WTC11 (cell line): ENCODE data around the gene BRS3. TPM values are rescaled to one million over a fixed set of nuclear protein-coding genes. Genes with fewer than 3 reads are reported as not detected.

Source experiments
- ATAC-seq: fragments of 200-7000 bp; cut with Tn5 transposase; 2 replicates; pipeline ENCODE4 v1.10.0; 2021; ENCODE audit warnings: mild to moderate bottlenecking, moderate library complexity
- CTCF ChIA-PET: fragments of 300-600 bp; sonication (Branson Sonifier 250); formaldehyde crosslinking; loops from one replicate; lab custom pipeline; 2021; ENCODE audit warnings: antibody characterized with exemption; lab: Charles Lee
- POLR2A ChIA-PET: fragments of 350-600 bp; sonication (Branson Sonifier 250); formaldehyde crosslinking; loops from one replicate; lab custom pipeline; 2021; ENCODE audit warnings: antibody characterized with exemption; lab: Charles Lee
- DNase-seq: peaks from one replicate; pipeline ENCODE4 v3.0.0; 2021; ENCODE audit warnings: low spot score
- H3K27ac Mint-ChIP-seq: 2 replicates; pipeline ENCODE4 v1.8.0; 2021; ENCODE audit warnings: mixed read lengths
- H3K27me3 Mint-ChIP-seq: 2 replicates; pipeline ENCODE4 v1.8.0; 2021; ENCODE audit warnings: low read depth, mild to moderate bottlenecking, moderate library complexity, mixed read lengths
- H3K36me3 Mint-ChIP-seq: 2 replicates; pipeline ENCODE4 v1.8.0; 2021; ENCODE audit warnings: mixed read lengths
- H3K4me1 Mint-ChIP-seq: 2 replicates; pipeline ENCODE4 v1.8.0; 2022; ENCODE audit warnings: mixed read lengths
- H3K4me3 Mint-ChIP-seq: 2 replicates; pipeline ENCODE4 v1.8.0; 2021; ENCODE audit warnings: mild to moderate bottlenecking, moderate library complexity, mixed read lengths
- H3K9me3 Mint-ChIP-seq: 2 replicates; pipeline ENCODE4 v1.8.0; 2021; ENCODE audit warnings: mixed read lengths
- ATF1 ChIP-seq: sonication (generic); formaldehyde crosslinking; IDR thresholded peaks from 2 replicates; pipeline ENCODE4 v1.8.1; 2023; ENCODE audit warnings: mild to moderate bottlenecking, moderate library complexity, missing genetic modification reagents
- EMX1 ChIP-seq: fragments of 250-450 bp; sonication (Bioruptor Pico); IDR thresholded peaks from 2 replicates; pipeline ENCODE4 v1.8.0; 2021; ENCODE audit warnings: mild to moderate bottlenecking
- FOXK1 ChIP-seq: sonication (generic); formaldehyde crosslinking; IDR thresholded peaks from 2 replicates; pipeline ENCODE4 v1.8.0; 2022; ENCODE audit warnings: mild to moderate bottlenecking, moderate library complexity, missing genetic modification reagents
- JUN ChIP-seq: sonication (generic); formaldehyde crosslinking; IDR thresholded peaks from 2 replicates; pipeline ENCODE4 v1.8.0; 2023; ENCODE audit warnings: mild to moderate bottlenecking, missing genetic modification reagents
- MXD4 ChIP-seq: fragments of 250-450 bp; sonication (Bioruptor Pico); IDR thresholded peaks from 2 replicates; pipeline ENCODE4 v1.8.0; 2021; ENCODE audit warnings: mild to moderate bottlenecking, moderate library complexity, borderline replicate concordance
- TEAD4 ChIP-seq: sonication (generic); formaldehyde crosslinking; IDR thresholded peaks from 2 replicates; pipeline ENCODE4 v1.8.0; 2022; ENCODE audit warnings: mild to moderate bottlenecking, missing genetic modification reagents
- USF1 ChIP-seq: sonication (generic); formaldehyde crosslinking; IDR thresholded peaks from 2 replicates; pipeline ENCODE4 v1.8.0; 2022; ENCODE audit warnings: mild to moderate bottlenecking, missing genetic modification reagents
- ZMAT4 ChIP-seq: fragments of 250-450 bp; sonication (Bioruptor Pico); IDR thresholded peaks from 2 replicates; pipeline ENCODE4 v1.9.0; 2021; ENCODE audit warnings: mild to moderate bottlenecking
- ZNF532 ChIP-seq: fragments of 250-450 bp; sonication (Bioruptor Pico); IDR thresholded peaks from 2 replicates; pipeline ENCODE4 v1.9.0; 2021; ENCODE audit warnings: mild to moderate bottlenecking, borderline replicate concordance
- total RNA-seq: library from RNA; stranded (reverse); gene quantifications from 3 replicates; pipeline ENCODE4 v1.2.3, GENCODE V29; 2021
- TF ChIP-seq, protein P1 (sequence below): sonication (generic); formaldehyde crosslinking; IDR thresholded peaks from 2 replicates; pipeline ENCODE4 v1.8.0; 2023; ENCODE audit warnings: mild to moderate bottlenecking, missing genetic modification reagents
- TF ChIP-seq, protein P2 (sequence below): fragments of 250-450 bp; sonication (Bioruptor Pico); IDR thresholded peaks from 2 replicates; pipeline ENCODE4 v1.8.0; 2021; ENCODE audit warnings: mild to moderate bottlenecking
- TF ChIP-seq, protein P3 (sequence below): sonication (generic); formaldehyde crosslinking; IDR thresholded peaks from 2 replicates; pipeline ENCODE4 v1.8.1; 2023; ENCODE audit warnings: mild to moderate bottlenecking, missing genetic modification reagents
- TF ChIP-seq, protein P4 (sequence below): sonication (generic); formaldehyde crosslinking; IDR thresholded peaks from 2 replicates; pipeline ENCODE4 v1.8.1; 2022; ENCODE audit warnings: mild to moderate bottlenecking, moderate library complexity, missing genetic modification reagents

Gene BRS3
- total RNA-seq, 1 experiment from 2014 or later = not detected

GRCh38 chrX:136519069-136519468, 31.3 kb downstream of the BRS3 start (continued):
- TF ChIP-seq, protein P1, sequence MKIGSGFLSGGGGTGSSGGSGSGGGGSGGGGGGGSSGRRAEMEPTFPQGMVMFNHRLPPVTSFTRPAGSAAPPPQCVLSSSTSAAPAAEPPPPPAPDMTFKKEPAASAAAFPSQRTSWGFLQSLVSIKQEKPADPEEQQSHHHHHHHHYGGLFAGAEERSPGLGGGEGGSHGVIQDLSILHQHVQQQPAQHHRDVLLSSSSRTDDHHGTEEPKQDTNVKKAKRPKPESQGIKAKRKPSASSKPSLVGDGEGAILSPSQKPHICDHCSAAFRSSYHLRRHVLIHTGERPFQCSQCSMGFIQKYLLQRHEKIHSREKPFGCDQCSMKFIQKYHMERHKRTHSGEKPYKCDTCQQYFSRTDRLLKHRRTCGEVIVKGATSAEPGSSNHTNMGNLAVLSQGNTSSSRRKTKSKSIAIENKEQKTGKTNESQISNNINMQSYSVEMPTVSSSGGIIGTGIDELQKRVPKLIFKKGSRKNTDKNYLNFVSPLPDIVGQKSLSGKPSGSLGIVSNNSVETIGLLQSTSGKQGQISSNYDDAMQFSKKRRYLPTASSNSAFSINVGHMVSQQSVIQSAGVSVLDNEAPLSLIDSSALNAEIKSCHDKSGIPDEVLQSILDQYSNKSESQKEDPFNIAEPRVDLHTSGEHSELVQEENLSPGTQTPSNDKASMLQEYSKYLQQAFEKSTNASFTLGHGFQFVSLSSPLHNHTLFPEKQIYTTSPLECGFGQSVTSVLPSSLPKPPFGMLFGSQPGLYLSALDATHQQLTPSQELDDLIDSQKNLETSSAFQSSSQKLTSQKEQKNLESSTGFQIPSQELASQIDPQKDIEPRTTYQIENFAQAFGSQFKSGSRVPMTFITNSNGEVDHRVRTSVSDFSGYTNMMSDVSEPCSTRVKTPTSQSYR (CRISPR knock-in tag) = no peak
- TF ChIP-seq EMX1 (CRISPR knock-in tag) (no peak), ATF1 (CRISPR knock-in tag) (no peak)
- TF ChIP-seq, protein P2, sequence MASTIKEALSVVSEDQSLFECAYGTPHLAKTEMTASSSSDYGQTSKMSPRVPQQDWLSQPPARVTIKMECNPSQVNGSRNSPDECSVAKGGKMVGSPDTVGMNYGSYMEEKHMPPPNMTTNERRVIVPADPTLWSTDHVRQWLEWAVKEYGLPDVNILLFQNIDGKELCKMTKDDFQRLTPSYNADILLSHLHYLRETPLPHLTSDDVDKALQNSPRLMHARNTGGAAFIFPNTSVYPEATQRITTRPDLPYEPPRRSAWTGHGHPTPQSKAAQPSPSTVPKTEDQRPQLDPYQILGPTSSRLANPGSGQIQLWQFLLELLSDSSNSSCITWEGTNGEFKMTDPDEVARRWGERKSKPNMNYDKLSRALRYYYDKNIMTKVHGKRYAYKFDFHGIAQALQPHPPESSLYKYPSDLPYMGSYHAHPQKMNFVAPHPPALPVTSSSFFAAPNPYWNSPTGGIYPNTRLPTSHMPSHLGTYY = no peak
- TF ChIP-seq, all 79 proteins: peak for 0

DNA sequence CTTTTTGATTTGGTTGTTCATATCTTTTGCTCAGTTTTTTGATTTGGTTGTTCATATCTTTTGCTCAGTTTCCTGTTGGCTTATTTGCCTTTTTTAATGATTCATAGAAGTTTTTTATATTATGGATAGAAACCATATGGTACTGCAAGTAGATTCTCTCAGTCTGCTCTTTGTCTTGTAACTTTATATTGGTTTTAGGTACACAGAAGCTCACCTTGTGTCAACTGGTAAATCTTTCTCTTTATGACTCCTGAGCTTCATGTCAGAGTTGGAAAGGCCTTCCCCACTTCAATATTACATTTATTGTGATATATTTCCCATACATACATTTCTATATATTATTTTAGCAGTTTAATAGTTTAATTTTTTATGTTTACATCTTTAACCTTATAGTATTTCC, 36.0 kb downstream of the BRS3 start:
- Mint-ChIP-seq H3K4me1 (peaks cover 5% of the 10 kb centered on the region), H3K27ac (no peak overlapping the region), H3K36me3 (no peaks in the 10 kb centered on the region), H3K4me3 (no peak overlapping the region), H3K9me3 (no peaks in the 10 kb centered on the region), H3K27me3 (peaks cover 5% of the 10 kb centered on the region)
- TF ChIP-seq, protein P3, sequence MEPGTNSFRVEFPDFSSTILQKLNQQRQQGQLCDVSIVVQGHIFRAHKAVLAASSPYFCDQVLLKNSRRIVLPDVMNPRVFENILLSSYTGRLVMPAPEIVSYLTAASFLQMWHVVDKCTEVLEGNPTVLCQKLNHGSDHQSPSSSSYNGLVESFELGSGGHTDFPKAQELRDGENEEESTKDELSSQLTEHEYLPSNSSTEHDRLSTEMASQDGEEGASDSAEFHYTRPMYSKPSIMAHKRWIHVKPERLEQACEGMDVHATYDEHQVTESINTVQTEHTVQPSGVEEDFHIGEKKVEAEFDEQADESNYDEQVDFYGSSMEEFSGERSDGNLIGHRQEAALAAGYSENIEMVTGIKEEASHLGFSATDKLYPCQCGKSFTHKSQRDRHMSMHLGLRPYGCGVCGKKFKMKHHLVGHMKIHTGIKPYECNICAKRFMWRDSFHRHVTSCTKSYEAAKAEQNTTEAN (CRISPR knock-in tag) = no peak
- TF ChIP-seq MXD4 (CRISPR knock-in tag) = no peak
- ATAC-seq (no peak), DNase-seq (no peak)
- CTCF ChIA-PET = no interaction called here
- POLR2A ChIA-PET = no interaction called here

GRCh38 chrX:136525738-136526606, 38.2 kb downstream of the BRS3 start:
- DNase-seq = no peak
- ChIA-PET CTCF (no interaction called here), POLR2A (no interaction called here)
- H3K9me3 Mint-ChIP-seq = no peaks in the 10 kb centered on the region
- H3K4me3 Mint-ChIP-seq = no peak overlapping the region
- peaks cover 8% of the 10 kb centered on the region for H3K4me1 Mint-ChIP-seq
- H3K36me3 Mint-ChIP-seq = no peaks in the 10 kb centered on the region
- no peak for ATAC-seq
- peaks cover 5% of the 10 kb centered on the region; the same call in 1 of the 2 replicates for H3K27me3 Mint-ChIP-seq
- TF ChIP-seq, protein P3 (CRISPR knock-in tag) = no peak
- TF ChIP-seq, protein P4, sequence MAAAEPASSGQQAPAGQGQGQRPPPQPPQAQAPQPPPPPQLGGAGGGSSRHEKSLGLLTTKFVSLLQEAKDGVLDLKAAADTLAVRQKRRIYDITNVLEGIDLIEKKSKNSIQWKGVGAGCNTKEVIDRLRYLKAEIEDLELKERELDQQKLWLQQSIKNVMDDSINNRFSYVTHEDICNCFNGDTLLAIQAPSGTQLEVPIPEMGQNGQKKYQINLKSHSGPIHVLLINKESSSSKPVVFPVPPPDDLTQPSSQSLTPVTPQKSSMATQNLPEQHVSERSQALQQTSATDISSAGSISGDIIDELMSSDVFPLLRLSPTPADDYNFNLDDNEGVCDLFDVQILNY (CRISPR knock-in tag) = no peak
- TF ChIP-seq USF1 (CRISPR knock-in tag) (no peak), JUN (CRISPR knock-in tag) (no peak), TEAD4 (CRISPR knock-in tag) (no peak), ZNF532 (CRISPR knock-in tag) (no peak), FOXK1 (CRISPR knock-in tag) (no peak), ZMAT4 (CRISPR knock-in tag) (no peak)
- no peak overlapping the region for H3K27ac Mint-ChIP-seq
